Activated T-cell treated with anti-CD3 and anti-CD28 coated beads, Interleukin-2, amount 50 U/mL, for 4 hours (primary cell): ENCODE measurements around the gene MCM5. TPM values are rescaled to one million over a fixed set of nuclear protein-coding genes. Genes with fewer than 3 reads are reported as not detected.

Source experiments
- ATAC-seq, 2 donors: fragments of 200-7000 bp; cut with Tn5 transposase; one replicate each; pipeline ENCODE4 v1.10.0; 2021
- DNase-seq: peaks from one replicate; pipeline ENCODE4 v3.0.0-alpha.2; 2020
- H3K27me3 Mint-ChIP-seq: one replicate; pipeline ENCODE4 v1.8.0; 2021; ENCODE audit warnings: low read depth, mixed read lengths
- H3K36me3 Mint-ChIP-seq: one replicate; pipeline ENCODE4 v1.8.0; 2022; ENCODE audit warnings: mixed read lengths; ENCODE audit not compliant: insufficient read depth
- H3K4me1 Mint-ChIP-seq: one replicate; pipeline ENCODE4 v1.8.0; 2021; ENCODE audit warnings: low read depth, mixed read lengths
- H3K4me3 Mint-ChIP-seq: one replicate; pipeline ENCODE4 v1.8.0; 2021; ENCODE audit warnings: mild to moderate bottlenecking, moderate library complexity, mixed read lengths
- H3K9me3 Mint-ChIP-seq: one replicate; pipeline ENCODE4 v1.8.0; 2021; ENCODE audit warnings: mixed read lengths
- total RNA-seq, 3 donors: library from RNA; stranded (reverse); gene quantifications; one replicate each; pipeline ENCODE4 v1.2.1, GENCODE V29; 2021

The MCM5 gene
- total RNA-seq, 3 donors from 2014 or later: 342 to 399 (median 361) TPM

- ATAC-seq (no peak), DNase-seq (no peak)
- Mint-ChIP-seq H3K4me3 (no peak overlapping the region), H3K4me1 (peaks cover 2% of the 10 kb centered on the region), H3K9me3 (no peaks in the 10 kb centered on the region), H3K36me3 (peaks cover 9% of the 10 kb centered on the region), H3K27me3 (no peaks in the 10 kb centered on the region)
These were observed 40.2 kb downstream of the MCM5 start for GRCh38 chr22:35440129-35440528.

- H3K36me3 Mint-ChIP-seq: peaks cover 13% of the 10 kb centered on the region
- peaks cover 2% of the 10 kb centered on the region for H3K4me1 Mint-ChIP-seq
- no peaks in the 10 kb centered on the region for H3K27me3 Mint-ChIP-seq
- no peaks in the 10 kb centered on the region for H3K9me3 Mint-ChIP-seq
- DNase-seq (no peak), ATAC-seq (no peak)
- H3K4me3 Mint-ChIP-seq: no peak overlapping the region
These were observed 41.7 kb downstream of the MCM5 start for GRCh38 chr22:35441489-35442100.

- H3K36me3 Mint-ChIP-seq: peaks cover 13% of the 10 kb centered on the region
- H3K27me3 Mint-ChIP-seq: no peaks in the 10 kb centered on the region
- DNase-seq (no peak), ATAC-seq (no peak)
- no peak overlapping the region for H3K4me3 Mint-ChIP-seq
- no peaks in the 10 kb centered on the region for H3K9me3 Mint-ChIP-seq
- peaks cover 2% of the 10 kb centered on the region for H3K4me1 Mint-ChIP-seq
These were observed 42.5 kb downstream of the MCM5 start for GRCh38 chr22:35442471-35442870.

GRCh38 chr22:35443338-35443737 is 43.4 kb downstream of the MCM5 start:
- H3K9me3 Mint-ChIP-seq: no peaks in the 10 kb centered on the region
- DNase-seq: no peak
- H3K4me1 Mint-ChIP-seq: peaks cover 4% of the 10 kb centered on the region
- no peaks in the 10 kb centered on the region for H3K27me3 Mint-ChIP-seq
- H3K36me3 Mint-ChIP-seq: peaks cover 8% of the 10 kb centered on the region
- H3K4me3 Mint-ChIP-seq: no peak overlapping the region
- no peak for ATAC-seq

- no peaks in the 10 kb centered on the region for H3K27me3 Mint-ChIP-seq
- H3K4me1 Mint-ChIP-seq: peaks cover 4% of the 10 kb centered on the region
- no peak for ATAC-seq
- DNase-seq: no peak
- no peaks in the 10 kb centered on the region for H3K9me3 Mint-ChIP-seq
- H3K4me3 Mint-ChIP-seq: no peak overlapping the region
- H3K36me3 Mint-ChIP-seq: peaks cover 9% of the 10 kb centered on the region
These were observed 44.1 kb downstream of the MCM5 start for GRCh38 chr22:35443790-35444684.

- Mint-ChIP-seq H3K4me3 (no peak overlapping the region), H3K9me3 (no peaks in the 10 kb centered on the region), H3K27me3 (no peaks in the 10 kb centered on the region), H3K36me3 (peaks cover 6% of the 10 kb centered on the region), H3K4me1 (peaks cover 4% of the 10 kb centered on the region)
- ATAC-seq (no peak), DNase-seq (no peak)
These were observed 44.9 kb downstream of the MCM5 start for GRCh38 chr22:35444685-35445399.

GRCh38 chr22:35445933-35446332 is 46.0 kb downstream of the MCM5 start:
- peaks cover 7% of the 10 kb centered on the region for H3K36me3 Mint-ChIP-seq
- no peak for DNase-seq
- H3K4me1 Mint-ChIP-seq: peaks cover 4% of the 10 kb centered on the region
- no peak overlapping the region for H3K4me3 Mint-ChIP-seq
- H3K27me3 Mint-ChIP-seq: no peaks in the 10 kb centered on the region
- no peak for ATAC-seq
- H3K9me3 Mint-ChIP-seq: no peaks in the 10 kb centered on the region

GRCh38 chr22:35446365-35446764 is 46.4 kb downstream of the MCM5 start:
- H3K27me3 Mint-ChIP-seq: no peaks in the 10 kb centered on the region
- H3K4me3 Mint-ChIP-seq: no peak overlapping the region
- no peak for ATAC-seq
- H3K36me3 Mint-ChIP-seq: peaks cover 9% of the 10 kb centered on the region
- peaks cover 4% of the 10 kb centered on the region for H3K4me1 Mint-ChIP-seq
- no peak for DNase-seq
- H3K9me3 Mint-ChIP-seq: no peaks in the 10 kb centered on the region

GRCh38 chr22:35448523-35448922 is 48.6 kb downstream of the MCM5 start:
- no peaks in the 10 kb centered on the region for H3K9me3 Mint-ChIP-seq
- ATAC-seq: no peak
- H3K4me3 Mint-ChIP-seq: no peak overlapping the region
- H3K36me3 Mint-ChIP-seq: peaks cover 9% of the 10 kb centered on the region
- H3K27me3 Mint-ChIP-seq: no peaks in the 10 kb centered on the region
- peaks cover 2% of the 10 kb centered on the region for H3K4me1 Mint-ChIP-seq
- no peak for DNase-seq

GRCh38 chr22:35449829-35450689 is 50.1 kb downstream of the MCM5 start:
- Mint-ChIP-seq H3K9me3 (no peaks in the 10 kb centered on the region), H3K4me3 (no peak overlapping the region), H3K36me3 (peaks cover 9% of the 10 kb centered on the region), H3K27me3 (no peaks in the 10 kb centered on the region), H3K4me1 (peaks cover 2% of the 10 kb centered on the region)
- no peak for ATAC-seq
- no peak for DNase-seq

GRCh38 chr22:35450824-35451569 is 51.1 kb downstream of the MCM5 start:
- H3K27me3 Mint-ChIP-seq: no peaks in the 10 kb centered on the region
- H3K4me3 Mint-ChIP-seq: no peak overlapping the region
- ATAC-seq (no peak), DNase-seq (no peak)
- peaks cover 2% of the 10 kb centered on the region for H3K4me1 Mint-ChIP-seq
- H3K36me3 Mint-ChIP-seq: peaks cover 9% of the 10 kb centered on the region
- no peaks in the 10 kb centered on the region for H3K9me3 Mint-ChIP-seq

- DNase-seq: no peak
- Mint-ChIP-seq H3K4me3 (no peak overlapping the region), H3K27me3 (no peaks in the 10 kb centered on the region), H3K4me1 (peaks cover 2% of the 10 kb centered on the region), H3K9me3 (no peaks in the 10 kb centered on the region), H3K36me3 (peaks cover 6% of the 10 kb centered on the region)
- no peak for ATAC-seq
These were observed 51.7 kb downstream of the MCM5 start for GRCh38 chr22:35451592-35451991.

- Mint-ChIP-seq H3K36me3 (peaks cover 6% of the 10 kb centered on the region), H3K27me3 (no peaks in the 10 kb centered on the region), H3K4me3 (no peak overlapping the region), H3K9me3 (no peaks in the 10 kb centered on the region), H3K4me1 (peaks cover 2% of the 10 kb centered on the region)
- no peak for ATAC-seq
- DNase-seq: no peak
These were observed 52.4 kb downstream of the MCM5 start for GRCh38 chr22:35452351-35452781.
